CD4-positive, alpha-beta T cell treated with Interleukin-6 for 4 hours (primary cell): ENCODE data around the gene GABPB2.

Experiments used
- DNase-seq: peaks from one replicate; pipeline ENCODE4 v3.0.0-alpha.2; 2020; ENCODE audit warnings: mixed read lengths

GABPB2 gene

DNA sequence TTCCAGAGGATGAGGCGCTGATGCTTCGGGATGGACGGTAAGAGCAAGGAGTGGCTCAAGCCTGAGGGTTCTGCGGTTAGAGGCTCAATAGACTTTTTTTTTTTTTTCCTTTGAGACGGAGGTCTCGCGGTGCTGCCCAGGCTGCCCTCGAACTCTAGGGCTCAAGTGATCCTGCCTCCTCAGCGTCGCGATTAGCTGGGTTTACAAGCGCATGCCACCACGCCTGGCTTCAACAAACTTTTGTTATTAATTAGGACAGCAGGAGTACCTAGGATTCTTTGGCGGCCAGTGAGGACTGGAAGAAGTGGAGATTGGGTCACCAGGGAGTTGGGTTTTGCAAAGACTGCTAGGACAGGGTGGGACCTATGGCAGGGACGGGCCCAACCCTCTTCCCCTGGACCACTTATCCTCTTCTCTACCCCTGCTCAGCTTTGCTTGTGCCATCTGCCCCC, 96.0 kb downstream of the GABPB2 start:
- no peak for DNase-seq

DNA sequence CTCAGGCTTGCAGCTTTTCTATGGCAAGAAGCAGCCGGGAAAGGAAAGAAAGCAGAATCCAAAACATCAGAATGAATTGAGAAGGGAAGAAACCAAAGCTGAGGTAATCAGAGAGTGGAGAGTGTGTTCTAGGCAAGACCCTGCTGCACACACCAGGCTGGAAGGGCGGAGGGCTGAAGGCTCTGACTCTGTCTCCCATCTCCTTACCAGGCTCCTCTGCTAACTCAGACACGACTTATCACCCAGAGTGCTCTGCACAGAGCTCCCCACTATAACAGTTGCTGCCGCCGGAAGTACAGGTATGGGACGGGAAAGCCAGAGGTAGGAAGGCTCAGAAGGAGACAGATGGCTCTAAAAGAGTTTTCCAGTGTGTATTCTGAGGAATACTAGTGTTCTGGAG, 96.6 kb downstream of the GABPB2 start:
- no peak for DNase-seq

DNA sequence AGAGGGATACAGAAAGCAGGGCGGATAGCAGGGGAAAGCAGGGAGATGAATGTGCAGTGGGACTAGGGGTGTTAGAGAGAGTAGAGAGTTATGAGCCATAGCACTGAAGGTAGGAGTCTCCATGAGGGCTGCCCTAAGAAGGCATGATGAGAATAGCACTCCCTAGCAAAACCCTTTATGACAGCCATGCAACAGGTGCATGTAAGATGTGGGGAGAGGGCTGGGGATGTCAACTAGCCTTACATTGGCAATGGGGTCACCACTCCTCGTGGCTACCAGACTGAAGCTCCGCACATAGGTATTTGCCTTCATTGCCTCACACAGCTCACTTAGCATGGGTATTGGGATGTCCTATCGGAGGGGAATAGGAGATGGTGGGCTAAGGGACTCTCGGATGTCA, 100.6 kb downstream of the GABPB2 start:
- DNase-seq: no peak
